ENCODE data around the gene KDM7A. TPM values are rescaled to one million over a fixed set of nuclear protein-coding genes. Genes with fewer than 3 reads are reported as not detected.

Gene KDM7A
- total and polyA plus RNA-seq, 2 of the 4 experiments (the other 2 are of a cell fraction), result 1.5 to 2.3 TPM

DNA sequence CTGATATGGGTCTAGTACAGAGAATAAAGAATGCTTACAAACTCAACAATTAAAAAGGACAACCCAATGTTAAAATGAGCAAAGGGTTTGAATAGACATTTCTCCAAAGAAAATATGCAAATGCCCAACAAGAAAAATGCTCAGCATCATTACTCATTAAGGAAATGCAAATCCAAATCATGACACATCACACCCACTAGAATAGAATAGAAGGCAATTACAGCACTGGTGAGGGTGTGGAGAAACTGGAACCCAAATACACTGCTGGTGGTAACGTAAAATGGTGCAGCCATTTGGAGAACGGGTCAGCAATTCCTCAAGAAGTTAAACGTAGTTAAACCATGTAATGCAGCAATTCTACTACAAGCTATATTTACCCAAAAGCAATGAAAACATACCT, 53.8 kb downstream of the KDM7A start:
- Histone ChIP-seq H3K18ac (ENCODE audit: low read depth, low read length) (no peak overlapping the region), H3K27ac (ENCODE audit: insufficient read depth, low read length) (no peak overlapping the region), H3K4me2 (ENCODE audit: low read depth, low read length) (no peak overlapping the region), H2AK9ac (replicated peaks; ENCODE audit: low read depth, low read length, poor library complexity) (no peak overlapping the region), H3K4me1 (ENCODE audit: control insufficient read depth, insufficient read depth, low read length) (no peaks in the 10 kb centered on the region), H2BK5ac (ENCODE audit: low read depth, low read length, poor library complexity, severe bottlenecking) (no peak overlapping the region), H3K14ac (replicated peaks; ENCODE audit: low read depth, low read length) (no peak overlapping the region), H4K20me1 (ENCODE audit: insufficient read depth, low read length) (no peaks in the 10 kb centered on the region), H3K9me1 (ENCODE audit: insufficient read depth, low read length) (peaks cover 6% of the 10 kb centered on the region), H3K4me3 (ENCODE audit: insufficient read depth, low read depth, low read length) (no peak overlapping the region), H3K79me1 (ENCODE audit: low read depth in 1 of 2, low read length in 2 of 2) (0 out of 4 replicates have a peak, but pooled peaks cover 0 to 2% of the 10 kb centered on the region in 2 experiments), H3K9me3 (ENCODE audit: control insufficient read depth, insufficient read depth, low read length) (no peaks in the 10 kb centered on the region), H2BK15ac (ENCODE audit: low read depth, low read length) (no peak overlapping the region), H3K36me3 (ENCODE audit: control insufficient read depth, insufficient read depth, low read length) (peaks cover 6% of the 10 kb centered on the region), H3K27me3 (ENCODE audit: control insufficient read depth, insufficient read depth, low read length) (no peaks in the 10 kb centered on the region), H4K91ac (ENCODE audit: insufficient read depth, low read depth, low read length) (no peak overlapping the region), H2AK5ac (ENCODE audit: low read depth, low read length) (no peak overlapping the region), H4K5ac (ENCODE audit: low read depth, low read length) (no peak overlapping the region), H2BK20ac (ENCODE audit: low read depth, low read length) (no peak overlapping the region), H2BK120ac (ENCODE audit: low read depth, low read length) (no peak overlapping the region), H3K23ac (ENCODE audit: low read depth, low read length) (no peak overlapping the region), H3K9ac (ENCODE audit: low read depth, low read length) (no peak overlapping the region), H2AFZ (replicated peaks; ENCODE audit: low read length, poor library complexity) (no peak overlapping the region), H4K8ac (ENCODE audit: low read depth in 2 of 2, low read length in 2 of 2) (no peak overlapping the region), H3K56ac (ENCODE audit: extremely low read depth, insufficient read depth, low read length) (no peak overlapping the region), H3K4ac (ENCODE audit: low read depth, low read length) (no peak overlapping the region)
- TF ChIP-seq RCOR1 (IDR thresholded peaks at IDR 0.05; ENCODE audit: insufficient replicate concordance, low read length), result no peak
- TF ChIP-seq NFE2L2 (IDR thresholded peaks at IDR 0.05; ENCODE audit: low read depth, low read length), result no peak
- TF ChIP-seq, protein P1, sequence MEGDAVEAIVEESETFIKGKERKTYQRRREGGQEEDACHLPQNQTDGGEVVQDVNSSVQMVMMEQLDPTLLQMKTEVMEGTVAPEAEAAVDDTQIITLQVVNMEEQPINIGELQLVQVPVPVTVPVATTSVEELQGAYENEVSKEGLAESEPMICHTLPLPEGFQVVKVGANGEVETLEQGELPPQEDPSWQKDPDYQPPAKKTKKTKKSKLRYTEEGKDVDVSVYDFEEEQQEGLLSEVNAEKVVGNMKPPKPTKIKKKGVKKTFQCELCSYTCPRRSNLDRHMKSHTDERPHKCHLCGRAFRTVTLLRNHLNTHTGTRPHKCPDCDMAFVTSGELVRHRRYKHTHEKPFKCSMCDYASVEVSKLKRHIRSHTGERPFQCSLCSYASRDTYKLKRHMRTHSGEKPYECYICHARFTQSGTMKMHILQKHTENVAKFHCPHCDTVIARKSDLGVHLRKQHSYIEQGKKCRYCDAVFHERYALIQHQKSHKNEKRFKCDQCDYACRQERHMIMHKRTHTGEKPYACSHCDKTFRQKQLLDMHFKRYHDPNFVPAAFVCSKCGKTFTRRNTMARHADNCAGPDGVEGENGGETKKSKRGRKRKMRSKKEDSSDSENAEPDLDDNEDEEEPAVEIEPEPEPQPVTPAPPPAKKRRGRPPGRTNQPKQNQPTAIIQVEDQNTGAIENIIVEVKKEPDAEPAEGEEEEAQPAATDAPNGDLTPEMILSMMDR (conservative IDR thresholded peaks at IDR 0.05; ENCODE audit: low read depth, low read length), result no peak
- TF ChIP-seq MAZ (IDR thresholded peaks at IDR 0.05; ENCODE audit: borderline replicate concordance, low read depth, low read length), result no peak
- TF ChIP-seq MAFK (IDR thresholded peaks at IDR 0.05; ENCODE audit: low read depth, low read length), result no peak
- TF ChIP-seq SMC3 (IDR thresholded peaks at IDR 0.05; ENCODE audit: low read depth, low read length), result no peak
- TF ChIP-seq CEBPB (IDR thresholded peaks at IDR 0.05; ENCODE audit: low read depth, low read length), result no peak
- TF ChIP-seq RAD21 (IDR thresholded peaks at IDR 0.05; ENCODE audit: low read length), result no peak
- no peak for TF ChIP-seq FOS (IDR thresholded peaks at IDR 0.05; ENCODE audit: low read depth, low read length)
- TF ChIP-seq, protein P2, sequence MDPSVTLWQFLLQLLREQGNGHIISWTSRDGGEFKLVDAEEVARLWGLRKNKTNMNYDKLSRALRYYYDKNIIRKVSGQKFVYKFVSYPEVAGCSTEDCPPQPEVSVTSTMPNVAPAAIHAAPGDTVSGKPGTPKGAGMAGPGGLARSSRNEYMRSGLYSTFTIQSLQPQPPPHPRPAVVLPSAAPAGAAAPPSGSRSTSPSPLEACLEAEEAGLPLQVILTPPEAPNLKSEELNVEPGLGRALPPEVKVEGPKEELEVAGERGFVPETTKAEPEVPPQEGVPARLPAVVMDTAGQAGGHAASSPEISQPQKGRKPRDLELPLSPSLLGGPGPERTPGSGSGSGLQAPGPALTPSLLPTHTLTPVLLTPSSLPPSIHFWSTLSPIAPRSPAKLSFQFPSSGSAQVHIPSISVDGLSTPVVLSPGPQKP (IDR thresholded peaks at IDR 0.05; ENCODE audit: borderline replicate concordance, low read depth, low read length), result no peak
- TF ChIP-seq MXI1 (IDR thresholded peaks at IDR 0.05; ENCODE audit: borderline replicate concordance, low read depth, low read length), result no peak
- no peak for TF ChIP-seq POLR2A (IDR thresholded peaks at IDR 0.05; ENCODE audit: low read depth, low read length)
- TF ChIP-seq BHLHE40 (IDR thresholded peaks at IDR 0.05; ENCODE audit: low read depth, low read length), result no peak
- no peak for TF ChIP-seq RFX5 (IDR thresholded peaks at IDR 0.05; ENCODE audit: low read depth, low read length)
- DNase-seq (no peak), ATAC-seq (ENCODE audit: low read depth) (no peak)
- dilution Hi-C loops (cut with HindIII; ENCODE audit: low sequenced_read_pairs, unreplicated experiment) (no loop called here), in situ Hi-C loops (cut with MboI; ENCODE audit: low sequenced_read_pairs) (no loop called here), intact Hi-C loops (cut with micrococcal nuclease) (loop anchor here (5.0 kb wide), 1 partner anchor 36 kb away; no protein-coding TSS in a partner anchor)
- no TSS peak for BruUV-seq (replicated peaks)
- ChIA-PET CTCF (no interaction called here), POLR2A (ENCODE audit: unreplicated experiment) (no interaction called here)
- WGBS, 2 experiments (ENCODE audit: extremely low coverage in 2 of 2, insufficient read length in 1 of 2), result no CpG with 5 or more reads among the region's 3 CpGs
